ENCODE data around the gene NLRC3.

- no peak for TF ChIP-seq EZH2 (IDR thresholded peaks at IDR 0.05; ENCODE audit: insufficient read depth, poor library complexity, severe bottlenecking)
- TF ChIP-seq EZH2phosphoT487 (IDR thresholded peaks at IDR 0.05; ENCODE audit: insufficient read depth, low read depth): no peak
These were observed 22.7 kb upstream of the NLRC3 start for GRCh38 chr16:3599922-3600321.
